SK-N-SH (cell line): ENCODE data around the gene FAM227A. TPM values are rescaled to one million over a fixed set of nuclear protein-coding genes. Genes with fewer than 3 reads are reported as not detected.

Source experiments
- CTCF ChIA-PET: fragments of 300-600, 350-600 bp; formaldehyde crosslinking; extraction: SDS; loops from one replicate; lab custom pipeline; 2021; lab: Yijun Ruan, JAX
- POLR2A ChIA-PET: fragments of 350-600 bp; sonication (Branson Sonifier 250); formaldehyde crosslinking; extraction: SDS; loops from one replicate; lab custom pipeline; 2020; ENCODE audit warnings: antibody characterized with exemption, inconsistent platforms; lab: Yijun Ruan, JAX
- DNase-seq: peaks from one replicate; pipeline ENCODE4 v3.0.0; 2012
- H2AFZ ChIP-seq: fragments of 200-600 bp; sonication (generic); 2 replicates; pipeline ENCODE4 v1.8.1; 2016; ENCODE audit warnings: antibody characterized with exemption, mild to moderate bottlenecking, low read depth
- H3F3A ChIP-seq: fragments of 200-600 bp; sonication (generic); replicated peaks from 2 replicates; pipeline ENCODE3; 2016; ENCODE audit warnings: antibody characterized with exemption, mild to moderate bottlenecking; ENCODE audit not compliant: insufficient read depth
- H3K27ac ChIP-seq, 2 experiments: fragments of 200-500 bp in 1 of 2; fragments of 200-600 bp in 1 of 2; sonication (Bioruptor generic) in 1 of 2; sonication (generic), shearing (Covaris generic) in 1 of 2; 2 replicates each; pipeline versions ENCODE4 v1.5.1 to v1.6.1; 2014 to 2016; ENCODE audit warnings: low read depth in 2 of 2, inconsistent platforms in 1 of 2, low read length in 1 of 2, mild to moderate bottlenecking in 1 of 2, mixed read lengths in 1 of 2
- H3K27me3 ChIP-seq: fragments of 200-600 bp; sonication (generic), shearing (Covaris generic); 2 replicates; pipeline ENCODE4 v1.6.1; 2016; ENCODE audit warnings: mixed run types; ENCODE audit not compliant: insufficient read depth
- H3K36me3 ChIP-seq, 2 experiments: fragments of 200-500 bp in 1 of 2; fragments of 200-600 bp in 1 of 2; sonication (Bioruptor generic) in 1 of 2; sonication (generic) in 1 of 2; replicated peaks in 1 of 2; 2 replicates each; pipeline versions ENCODE3 to v1.5.1; 2014 to 2016; ENCODE audit warnings: low read length in 1 of 2, mild to moderate bottlenecking in 1 of 2; ENCODE audit not compliant: insufficient read depth in 2 of 2, control insufficient read depth in 1 of 2
- H3K4me1 ChIP-seq, 2 experiments: fragments of 200-500 bp in 1 of 2; fragments of 200-600 bp in 1 of 2; sonication (Bioruptor generic) in 1 of 2; sonication (generic), shearing (Covaris generic) in 1 of 2; 2 replicates each; pipeline versions ENCODE4 v1.5.1 to v1.6.1; 2014 to 2016; ENCODE audit warnings: low read depth in 1 of 2, low read length in 1 of 2, mixed run types in 1 of 2; ENCODE audit not compliant: insufficient read depth in 2 of 2, control insufficient read depth in 1 of 2
- H3K4me2 ChIP-seq: fragments of 200-600 bp; sonication (generic), shearing (Covaris generic); 2 replicates; pipeline ENCODE4 v1.6.1; 2017; ENCODE audit warnings: mixed run types
- H3K4me3 ChIP-seq, 2 experiments: fragments of 200-500 bp in 1 of 2; fragments of 200-600 bp in 1 of 2; sonication (Bioruptor generic) in 1 of 2; sonication (generic), shearing (Covaris generic) in 1 of 2; 2 replicates each; pipeline versions ENCODE4 v1.5.1 to v1.8.1; 2014 to 2016; ENCODE audit warnings: low read depth in 2 of 2, inconsistent platforms in 1 of 2, low read length in 1 of 2, mild to moderate bottlenecking in 1 of 2, mixed read lengths in 1 of 2, moderate library complexity in 1 of 2
- H3K79me2 ChIP-seq: fragments of 200-600 bp; sonication (generic); 2 replicates; pipeline ENCODE4 v1.8.1; 2017; ENCODE audit warnings: mild to moderate bottlenecking; ENCODE audit not compliant: insufficient read depth
- H3K9ac ChIP-seq: fragments of 200-600 bp; sonication (generic); 2 replicates; pipeline ENCODE4 v1.6.1; 2017; ENCODE audit warnings: mixed run types
- H3K9me2 ChIP-seq: fragments of 200-600 bp; sonication (generic); 2 replicates; pipeline ENCODE4 v1.6.1; 2017; ENCODE audit warnings: mixed run types
- H3K9me3 ChIP-seq: fragments of 200-600 bp; sonication (generic); 2 replicates; pipeline ENCODE4 v1.6.1; 2017; ENCODE audit warnings: mixed run types, mild to moderate bottlenecking, moderate library complexity
- H4K20me1 ChIP-seq: fragments of 200-600 bp; sonication (generic); 2 replicates; pipeline ENCODE4 v1.6.1; 2017; ENCODE audit warnings: mild to moderate bottlenecking, mixed run types; ENCODE audit not compliant: insufficient read depth
- FOXM1 ChIP-seq: IDR thresholded peaks from 2 replicates; pipeline ENCODE4 v1.4.0; 2012; ENCODE audit warnings: low read depth, mild to moderate bottlenecking
- RCOR1 ChIP-seq: fragments of 150-350 bp; IDR thresholded peaks from 2 replicates; pipeline ENCODE4 v1.6.1; 2017; ENCODE audit warnings: antibody characterized with exemption, low read length
- SMC3 ChIP-seq: IDR thresholded peaks from 2 replicates; pipeline ENCODE4 v1.6.1; 2012; ENCODE audit warnings: low read depth, low read length, improper control_type of control experiment
- WGBS: methylation state at CpG from one replicate; pipeline ENCODE4 v1.1.6; 2017; ENCODE audit warnings: low lambda C conversion rate; 5-methylcytosine and 5-hydroxymethylcytosine counted together
- polyA plus RNA-seq, 3 experiments: library from polyadenylated mRNA; depleted of rRNA; stranded (reverse); fragments of >200 nt; gene quantifications; 2 replicates each; pipeline ENCODE4 v1.2.3, GENCODE V29; 2012
- TF ChIP-seq, protein P1 (sequence below): fragments of 200-600 bp; sonication (generic); IDR thresholded peaks from 2 replicates; pipeline ENCODE4 v1.6.1; 2017; ENCODE audit warnings: antibody characterized with exemption, mild to moderate bottlenecking, moderate library complexity
- TF ChIP-seq, protein P2 (sequence below): IDR thresholded peaks from 2 replicates; pipeline ENCODE4 v1.4.0; 2012; ENCODE audit warnings: low read depth
- TF ChIP-seq, protein P3 (sequence below): IDR thresholded peaks from 2 replicates; pipeline ENCODE4 v1.4.0; 2012; ENCODE audit warnings: low read depth, borderline replicate concordance
- TF ChIP-seq, protein P4 (sequence below): fragments of 150-350 bp; IDR thresholded peaks from 2 replicates; pipeline ENCODE4 v1.6.1; 2016; ENCODE audit warnings: mild to moderate bottlenecking, low read depth, low read length

FAM227A gene
- polyA plus RNA-seq, 1 of the 3 experiments (the other 2 are of a cell fraction) = 1.2 TPM

DNA sequence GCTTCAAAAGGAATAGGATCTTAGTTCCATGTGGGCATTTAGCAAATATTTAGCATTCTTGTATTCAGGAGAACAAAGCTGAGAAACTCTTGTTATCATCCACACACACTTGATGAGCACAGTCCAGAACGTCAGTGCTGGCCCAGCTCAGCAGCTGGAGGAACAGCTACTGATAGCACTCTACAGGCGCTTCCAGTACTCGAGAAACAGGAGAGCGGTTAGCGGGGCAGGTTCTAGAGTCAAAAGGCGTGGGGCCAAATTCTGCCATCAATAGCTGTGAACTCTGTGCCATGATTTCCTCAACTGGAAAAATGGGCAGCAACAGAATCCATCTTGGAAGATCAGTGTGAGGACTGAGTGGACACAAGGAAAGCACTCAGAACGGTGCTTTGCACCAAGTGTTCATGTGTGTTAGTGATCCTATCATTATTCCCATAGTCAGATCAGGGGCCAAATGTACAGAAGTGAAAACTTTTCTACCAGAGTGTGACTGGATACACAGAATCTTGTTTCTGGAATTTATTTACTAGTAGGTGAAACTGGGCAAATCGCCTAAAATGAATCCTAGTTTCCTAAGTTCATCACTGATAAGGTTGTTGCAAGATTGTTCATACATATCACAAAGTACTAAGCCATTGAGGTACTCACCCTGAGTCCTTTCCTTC lies 41.4 kb upstream of the FAM227A start:
- Histone ChIP-seq H3K9ac (no peak overlapping the region; the same call in 1 of the 2 replicates), H3K4me3 (peak overlapping the region in 1 of 2 experiments; percentile 32; a peak in 1 of 4 replicates), H3F3A (peaks cover 29% of the 10 kb centered on the region), H4K20me1 (no peaks in the 10 kb centered on the region), H3K4me2 (peak overlapping the region; percentile 85), H3K9me3 (no peaks in the 10 kb centered on the region), H3K27ac (peak overlapping the region in 1 of 2 experiments; percentile 71; a peak in 2 of 4 replicates)
- 68% methylated on average over 7 of the region's 8 CpGs for WGBS
- TF ChIP-seq, protein P1, sequence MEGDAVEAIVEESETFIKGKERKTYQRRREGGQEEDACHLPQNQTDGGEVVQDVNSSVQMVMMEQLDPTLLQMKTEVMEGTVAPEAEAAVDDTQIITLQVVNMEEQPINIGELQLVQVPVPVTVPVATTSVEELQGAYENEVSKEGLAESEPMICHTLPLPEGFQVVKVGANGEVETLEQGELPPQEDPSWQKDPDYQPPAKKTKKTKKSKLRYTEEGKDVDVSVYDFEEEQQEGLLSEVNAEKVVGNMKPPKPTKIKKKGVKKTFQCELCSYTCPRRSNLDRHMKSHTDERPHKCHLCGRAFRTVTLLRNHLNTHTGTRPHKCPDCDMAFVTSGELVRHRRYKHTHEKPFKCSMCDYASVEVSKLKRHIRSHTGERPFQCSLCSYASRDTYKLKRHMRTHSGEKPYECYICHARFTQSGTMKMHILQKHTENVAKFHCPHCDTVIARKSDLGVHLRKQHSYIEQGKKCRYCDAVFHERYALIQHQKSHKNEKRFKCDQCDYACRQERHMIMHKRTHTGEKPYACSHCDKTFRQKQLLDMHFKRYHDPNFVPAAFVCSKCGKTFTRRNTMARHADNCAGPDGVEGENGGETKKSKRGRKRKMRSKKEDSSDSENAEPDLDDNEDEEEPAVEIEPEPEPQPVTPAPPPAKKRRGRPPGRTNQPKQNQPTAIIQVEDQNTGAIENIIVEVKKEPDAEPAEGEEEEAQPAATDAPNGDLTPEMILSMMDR = no peak
- TF ChIP-seq, protein P2, sequence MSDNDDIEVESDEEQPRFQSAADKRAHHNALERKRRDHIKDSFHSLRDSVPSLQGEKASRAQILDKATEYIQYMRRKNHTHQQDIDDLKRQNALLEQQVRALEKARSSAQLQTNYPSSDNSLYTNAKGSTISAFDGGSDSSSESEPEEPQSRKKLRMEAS = no peak
- TF ChIP-seq, protein P3, sequence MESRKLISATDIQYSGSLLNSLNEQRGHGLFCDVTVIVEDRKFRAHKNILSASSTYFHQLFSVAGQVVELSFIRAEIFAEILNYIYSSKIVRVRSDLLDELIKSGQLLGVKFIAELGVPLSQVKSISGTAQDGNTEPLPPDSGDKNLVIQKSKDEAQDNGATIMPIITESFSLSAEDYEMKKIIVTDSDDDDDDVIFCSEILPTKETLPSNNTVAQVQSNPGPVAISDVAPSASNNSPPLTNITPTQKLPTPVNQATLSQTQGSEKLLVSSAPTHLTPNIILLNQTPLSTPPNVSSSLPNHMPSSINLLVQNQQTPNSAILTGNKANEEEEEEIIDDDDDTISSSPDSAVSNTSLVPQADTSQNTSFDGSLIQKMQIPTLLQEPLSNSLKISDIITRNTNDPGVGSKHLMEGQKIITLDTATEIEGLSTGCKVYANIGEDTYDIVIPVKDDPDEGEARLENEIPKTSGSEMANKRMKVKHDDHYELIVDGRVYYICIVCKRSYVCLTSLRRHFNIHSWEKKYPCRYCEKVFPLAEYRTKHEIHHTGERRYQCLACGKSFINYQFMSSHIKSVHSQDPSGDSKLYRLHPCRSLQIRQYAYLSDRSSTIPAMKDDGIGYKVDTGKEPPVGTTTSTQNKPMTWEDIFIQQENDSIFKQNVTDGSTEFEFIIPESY = no peak
- TF ChIP-seq FOXM1 (no peak), SMC3 (no peak), RCOR1 (no peak)
- TF ChIP-seq, protein P4, sequence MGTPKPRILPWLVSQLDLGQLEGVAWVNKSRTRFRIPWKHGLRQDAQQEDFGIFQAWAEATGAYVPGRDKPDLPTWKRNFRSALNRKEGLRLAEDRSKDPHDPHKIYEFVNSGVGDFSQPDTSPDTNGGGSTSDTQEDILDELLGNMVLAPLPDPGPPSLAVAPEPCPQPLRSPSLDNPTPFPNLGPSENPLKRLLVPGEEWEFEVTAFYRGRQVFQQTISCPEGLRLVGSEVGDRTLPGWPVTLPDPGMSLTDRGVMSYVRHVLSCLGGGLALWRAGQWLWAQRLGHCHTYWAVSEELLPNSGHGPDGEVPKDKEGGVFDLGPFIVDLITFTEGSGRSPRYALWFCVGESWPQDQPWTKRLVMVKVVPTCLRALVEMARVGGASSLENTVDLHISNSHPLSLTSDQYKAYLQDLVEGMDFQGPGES = no peak
- TF ChIP-seq, all 33 proteins: peak for 0
- H3K79me2 ChIP-seq = peaks cover 78% of the 10 kb centered on the region
- H3K27me3 ChIP-seq = no peaks in the 10 kb centered on the region
- ChIA-PET POLR2A (no interaction called here), CTCF (interaction anchor here (1.0 to 3.0 kb wide), 2 partner anchors 9 to 16 kb away, joined by 3 to 13 read pairs; partner anchors contain the start of gene TOMM22)
- no peak for DNase-seq
- H3K36me3 ChIP-seq = no peaks in the 10 kb centered on the region
- H3K9me2 ChIP-seq = no peaks in the 10 kb centered on the region
- H2AFZ ChIP-seq = no peak overlapping the region
- H3K4me1 ChIP-seq = peaks cover 7 to 20% of the 10 kb centered on the region in 2 experiments; a peak in 2 of 4 replicates
